Left colon (tissue), 2 donors: ENCODE results near the gene ARID3B. TPM values are rescaled to one million over a fixed set of nuclear protein-coding genes. Genes with fewer than 3 reads are reported as not detected.

Experiments used
- ATAC-seq: fragments of 200-7000 bp; cut with Tn5 transposase; one replicate; pipeline ENCODE4 v1.9.1; 2020; ENCODE audit warnings: mild to moderate bottlenecking, moderate library complexity
- DNase-seq, 2 donors: peaks; one replicate each; pipeline ENCODE4 v3.0.0-alpha.2; 2020
- intact Hi-C, 2 donors: fragments of 100-400 bp; cut with DNase I in 1 of 2; cut with micrococcal nuclease in 1 of 2; formaldehyde crosslinking; loops; one replicate each; pipeline versions ENCODE4 v1.11.2 to v1.14.0; 2022; cut with DNase I, micrococcal nuclease
- total RNA-seq, 2 donors: library from RNA; stranded (reverse); fragmentation: NEBNext Ultra II Directional; extraction: Animal tissue kit (Norgen Biotek cat#: 25700); gene quantifications; one replicate each; pipeline ENCODE4 v1.2.1, GENCODE V29; 2021
- donor health status: DM: no; HTN: no; CAD: no.
- donor health status: DM: yes; HTN: yes; CAD: no.

Gene ARID3B
- total RNA-seq, 2 donors from 2014 or later: 11.7 to 12.1 TPM

DNA sequence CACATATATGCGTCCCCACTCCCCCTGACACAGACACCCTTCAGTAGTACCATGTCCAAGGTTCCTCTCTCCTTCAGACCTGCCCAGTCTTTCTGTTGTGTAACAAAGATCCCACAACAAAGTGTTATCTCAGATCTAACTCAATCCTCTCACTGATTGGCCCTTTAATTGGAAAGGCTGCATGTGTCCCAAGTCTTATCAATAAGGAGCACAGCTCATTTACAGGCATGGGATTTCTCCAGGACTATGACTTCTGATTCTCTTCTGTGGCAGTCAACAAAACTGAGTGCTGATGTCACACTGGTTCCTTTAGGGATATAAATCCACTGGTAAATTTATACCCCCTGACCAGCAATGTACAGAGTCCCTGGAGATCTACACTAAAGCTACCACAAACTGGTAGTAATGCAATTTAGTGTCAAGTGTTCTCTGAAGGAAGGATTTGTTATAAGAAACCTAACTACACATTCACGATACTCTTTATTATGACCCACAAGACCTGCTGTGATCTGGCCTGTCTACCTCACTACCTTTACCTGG is 102.7 kb downstream of the ARID3B start:
- DNase-seq (no peak), ATAC-seq (peak; percentile 40)
- intact Hi-C loops: no loop called here

DNA sequence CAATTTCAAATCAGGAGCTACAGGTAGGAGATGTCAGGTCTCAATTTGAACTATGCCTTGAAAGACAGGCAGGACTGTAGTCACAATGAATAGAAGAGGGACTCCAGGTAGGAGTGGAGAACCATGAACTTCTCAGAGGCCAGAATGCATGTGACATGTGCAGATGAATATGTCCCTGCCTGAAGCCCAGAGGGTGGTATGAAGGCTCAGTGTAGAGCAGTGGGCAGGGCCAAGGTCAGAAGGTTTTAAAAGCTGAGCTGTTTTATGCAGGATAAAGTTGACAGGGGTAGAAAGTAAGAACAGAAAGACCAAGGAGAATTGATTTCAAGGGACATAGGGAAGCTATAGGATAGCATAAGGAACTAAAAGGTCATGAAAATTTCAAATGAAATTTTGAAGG is 105.5 kb downstream of the ARID3B start:
- ATAC-seq: no peak
- DNase-seq: no peak
- intact Hi-C loops: no loop called here

Other genes with a start within 250 kb of the ARID3B start
- gene CYP11A1, start 173.6 kb upstream of the ARID3B start, total RNA-seq: under 1 TPM in 1 of 2 donors, not detected in 1; 0.31 TPM
- gene SEMA7A, start 107.3 kb upstream of the ARID3B start, total RNA-seq: 1 to 10 TPM in 1 of 2 donors, under 1 TPM in 1; 0.79 to 1.7 TPM
- gene UBL7, start 80.1 kb upstream of the ARID3B start, total RNA-seq: 10 to 100 TPM; 25.5 to 33.7 TPM
- 10 to 100 TPM; 90.8 to 92.9 TPM for gene CLK3, start 74.6 kb downstream of the ARID3B start, total RNA-seq
- gene EDC3, start 154.8 kb downstream of the ARID3B start, total RNA-seq: 10 to 100 TPM; 21.6 to 32.5 TPM
- gene CYP1A1, start 184.3 kb downstream of the ARID3B start, total RNA-seq: under 1 TPM in 1 of 2 donors, not detected in 1; 0.82 TPM
- not detected for gene CYP1A2, start 207.6 kb downstream of the ARID3B start, total RNA-seq
- 10 to 100 TPM; 84.8 to 96.9 TPM for gene CSK, start 240.9 kb downstream of the ARID3B start, total RNA-seq